Spleen (tissue), 7 donors: ENCODE data around the gene PLCB1.

Experiments used
- CTCF ChIP-seq, 11 experiments: fragments of 200-600 bp in 7 of 11; fragments of 450-650 bp in 4 of 11; sonication (generic) in 4 of 11; IDR thresholded peaks in 8 of 11; conservative IDR thresholded peaks in 3 of 11; 1 replicate in 7 of 11; 2 replicates in 4 of 11; pipeline versions ENCODE4 v1.4.0 to v1.8.0; 2016 to 2021; ENCODE audit warnings: antibody characterized with exemption in 11 of 11, inconsistent platforms in 4 of 11, mild to moderate bottlenecking in 1 of 11
- POLR2A ChIP-seq, 3 donors: fragments of 450-650 bp; IDR thresholded peaks; one replicate each; pipeline ENCODE4 v1.5.1; 2017; ENCODE audit warnings: antibody characterized with exemption in 3 of 3, mild to moderate bottlenecking in 1 of 3
- donor health status: DM: no; HTN: no; CAD: no; lungs with moderate emphysema.
- donor health status: DM: no; HTN: no; CAD: no.
- donor health status: DM: no; HTN: no; CAD: no.

- TF ChIP-seq CTCF (IDR thresholded peaks at IDR 0.05 in 8 of 11, conservative IDR thresholded peaks at IDR 0.05 in 3 of 11): no peak
- TF ChIP-seq POLR2A (IDR thresholded peaks at IDR 0.05): no peak
These were observed 348.5 kb downstream of the PLCB1 start for GRCh38 chr20:8480597-8480996.
